WTC11 (cell line): ENCODE data around the gene IFI44L. TPM values are rescaled to one million over a fixed set of nuclear protein-coding genes. Genes with fewer than 3 reads are reported as not detected.

Experiments
- ATAC-seq: fragments of 200-7000 bp; cut with Tn5 transposase; 2 replicates; pipeline ENCODE4 v1.10.0; 2021; ENCODE audit warnings: mild to moderate bottlenecking, moderate library complexity
- CTCF ChIA-PET: fragments of 300-600 bp; sonication (Branson Sonifier 250); formaldehyde crosslinking; loops from one replicate; lab custom pipeline; 2021; ENCODE audit warnings: antibody characterized with exemption; lab: Charles Lee
- POLR2A ChIA-PET: fragments of 350-600 bp; sonication (Branson Sonifier 250); formaldehyde crosslinking; loops from one replicate; lab custom pipeline; 2021; ENCODE audit warnings: antibody characterized with exemption; lab: Charles Lee
- DNase-seq: peaks from one replicate; pipeline ENCODE4 v3.0.0; 2021; ENCODE audit warnings: low spot score
- H3K27ac Mint-ChIP-seq: 2 replicates; pipeline ENCODE4 v1.8.0; 2021; ENCODE audit warnings: mixed read lengths
- H3K27me3 Mint-ChIP-seq: 2 replicates; pipeline ENCODE4 v1.8.0; 2021; ENCODE audit warnings: low read depth, mild to moderate bottlenecking, moderate library complexity, mixed read lengths
- H3K36me3 Mint-ChIP-seq: 2 replicates; pipeline ENCODE4 v1.8.0; 2021; ENCODE audit warnings: mixed read lengths
- H3K4me1 Mint-ChIP-seq: 2 replicates; pipeline ENCODE4 v1.8.0; 2022; ENCODE audit warnings: mixed read lengths
- H3K4me3 Mint-ChIP-seq: 2 replicates; pipeline ENCODE4 v1.8.0; 2021; ENCODE audit warnings: mild to moderate bottlenecking, moderate library complexity, mixed read lengths
- H3K9me3 Mint-ChIP-seq: 2 replicates; pipeline ENCODE4 v1.8.0; 2021; ENCODE audit warnings: mixed read lengths
- ATF1 ChIP-seq: sonication (generic); formaldehyde crosslinking; IDR thresholded peaks from 2 replicates; pipeline ENCODE4 v1.8.1; 2023; ENCODE audit warnings: mild to moderate bottlenecking, moderate library complexity, missing genetic modification reagents
- ATF3 ChIP-seq: sonication (generic); formaldehyde crosslinking; conservative IDR thresholded peaks from 2 replicates; pipeline ENCODE4 v1.8.1; 2022; ENCODE audit warnings: mild to moderate bottlenecking, missing genetic modification reagents
- ETV6 ChIP-seq: sonication (generic); formaldehyde crosslinking; IDR thresholded peaks from 2 replicates; pipeline ENCODE4 v1.8.1; 2022; ENCODE audit warnings: mild to moderate bottlenecking, missing genetic modification reagents
- GTF2I ChIP-seq: fragments of 250-450 bp; sonication (Bioruptor Pico); conservative IDR thresholded peaks from 2 replicates; pipeline ENCODE4 v1.4.0; 2021; ENCODE audit warnings: mild to moderate bottlenecking
- MXD4 ChIP-seq: fragments of 250-450 bp; sonication (Bioruptor Pico); IDR thresholded peaks from 2 replicates; pipeline ENCODE4 v1.8.0; 2021; ENCODE audit warnings: mild to moderate bottlenecking, moderate library complexity, borderline replicate concordance
- NFE2L1 ChIP-seq: sonication (generic); formaldehyde crosslinking; IDR thresholded peaks from 2 replicates; pipeline ENCODE4 v1.8.1; 2023; ENCODE audit warnings: missing genetic modification reagents
- RELA ChIP-seq: sonication (generic); formaldehyde crosslinking; IDR thresholded peaks from 2 replicates; pipeline ENCODE4 v1.8.1; 2022; ENCODE audit warnings: missing genetic modification reagents, mild to moderate bottlenecking, borderline replicate concordance
- RORB ChIP-seq: fragments of 250-450 bp; sonication (Bioruptor Pico); IDR thresholded peaks from 2 replicates; pipeline ENCODE4 v1.9.0; 2021; ENCODE audit warnings: mild to moderate bottlenecking
- SP1 ChIP-seq: sonication (generic); formaldehyde crosslinking; conservative IDR thresholded peaks from 2 replicates; pipeline ENCODE4 v1.8.1; 2022; ENCODE audit warnings: missing genetic modification reagents
- ZNF219 ChIP-seq: sonication (generic); formaldehyde crosslinking; IDR thresholded peaks from 2 replicates; pipeline ENCODE4 v1.8.0; 2023; ENCODE audit warnings: missing genetic modification reagents, mild to moderate bottlenecking, borderline replicate concordance
- ZNF317 ChIP-seq: sonication (generic); formaldehyde crosslinking; IDR thresholded peaks from 2 replicates; pipeline ENCODE4 v1.8.1; 2023; ENCODE audit warnings: low read depth, mild to moderate bottlenecking, moderate library complexity, missing genetic modification reagents, borderline replicate concordance
- total RNA-seq: library from RNA; stranded (reverse); gene quantifications from 3 replicates; pipeline ENCODE4 v1.2.3, GENCODE V29; 2021
- TF ChIP-seq, protein P1 (sequence below): sonication (generic); formaldehyde crosslinking; IDR thresholded peaks from 2 replicates; pipeline ENCODE4 v1.8.0; 2022; ENCODE audit warnings: mild to moderate bottlenecking, missing genetic modification reagents
- TF ChIP-seq, protein P2 (sequence below): fragments of 250-450 bp; sonication (Bioruptor Pico); IDR thresholded peaks from 2 replicates; pipeline ENCODE4 v1.9.0; 2021; ENCODE audit warnings: moderate library complexity, mild to moderate bottlenecking, inconsistent platforms, borderline replicate concordance
- TF ChIP-seq, protein P3 (sequence below): sonication (generic); formaldehyde crosslinking; IDR thresholded peaks from 2 replicates; pipeline ENCODE4 v1.8.1; 2023; ENCODE audit warnings: mild to moderate bottlenecking, missing genetic modification reagents

The IFI44L gene
- total RNA-seq, 1 experiment from 2014 or later, result 0.13 TPM

- DNase-seq (no peak), ATAC-seq (peak; percentile 32; the same call in 1 of the 2 replicates)
- H3K4me1 Mint-ChIP-seq, result peaks cover 4% of the 10 kb centered on the region
- no peak for TF ChIP-seq ATF1 (CRISPR knock-in tag)
- no peak for TF ChIP-seq ZNF219 (CRISPR knock-in tag)
- no peak for TF ChIP-seq ATF3 (CRISPR knock-in tag)
- TF ChIP-seq, protein P1, sequence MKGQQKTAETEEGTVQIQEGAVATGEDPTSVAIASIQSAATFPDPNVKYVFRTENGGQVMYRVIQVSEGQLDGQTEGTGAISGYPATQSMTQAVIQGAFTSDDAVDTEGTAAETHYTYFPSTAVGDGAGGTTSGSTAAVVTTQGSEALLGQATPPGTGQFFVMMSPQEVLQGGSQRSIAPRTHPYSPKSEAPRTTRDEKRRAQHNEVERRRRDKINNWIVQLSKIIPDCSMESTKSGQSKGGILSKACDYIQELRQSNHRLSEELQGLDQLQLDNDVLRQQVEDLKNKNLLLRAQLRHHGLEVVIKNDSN (CRISPR knock-in tag), result no peak
- TF ChIP-seq, protein P2, sequence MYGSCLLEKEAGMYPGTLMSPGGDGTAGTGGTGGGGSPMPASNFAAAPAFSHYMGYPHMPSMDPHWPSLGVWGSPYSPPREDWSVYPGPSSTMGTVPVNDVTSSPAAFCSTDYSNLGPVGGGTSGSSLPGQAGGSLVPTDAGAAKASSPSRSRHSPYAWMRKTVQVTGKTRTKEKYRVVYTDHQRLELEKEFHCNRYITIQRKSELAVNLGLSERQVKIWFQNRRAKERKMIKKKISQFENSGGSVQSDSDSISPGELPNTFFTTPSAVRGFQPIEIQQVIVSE (CRISPR knock-in tag), result no peak
- TF ChIP-seq MXD4, result no peak
- TF ChIP-seq ZNF317 (CRISPR knock-in tag), result no peak
- no peak for TF ChIP-seq NFE2L1 (CRISPR knock-in tag)
- H3K27me3 Mint-ChIP-seq, result no peaks in the 10 kb centered on the region
- no peak overlapping the region for H3K27ac Mint-ChIP-seq
- ChIA-PET CTCF (interaction anchor here (0.9 to 1.0 kb wide), 2 partner anchors 10 to 151 kb away, joined by 3 to 7 read pairs; no protein-coding TSS in a partner anchor), POLR2A (no interaction called here)
- H3K4me3 Mint-ChIP-seq, result no peak overlapping the region
- H3K9me3 Mint-ChIP-seq, result peaks cover 17% of the 10 kb centered on the region
- peaks cover 8% of the 10 kb centered on the region for H3K36me3 Mint-ChIP-seq
Measured at GRCh38 chr1:78688697-78689096, 68.4 kb downstream of the IFI44L start.

DNA sequence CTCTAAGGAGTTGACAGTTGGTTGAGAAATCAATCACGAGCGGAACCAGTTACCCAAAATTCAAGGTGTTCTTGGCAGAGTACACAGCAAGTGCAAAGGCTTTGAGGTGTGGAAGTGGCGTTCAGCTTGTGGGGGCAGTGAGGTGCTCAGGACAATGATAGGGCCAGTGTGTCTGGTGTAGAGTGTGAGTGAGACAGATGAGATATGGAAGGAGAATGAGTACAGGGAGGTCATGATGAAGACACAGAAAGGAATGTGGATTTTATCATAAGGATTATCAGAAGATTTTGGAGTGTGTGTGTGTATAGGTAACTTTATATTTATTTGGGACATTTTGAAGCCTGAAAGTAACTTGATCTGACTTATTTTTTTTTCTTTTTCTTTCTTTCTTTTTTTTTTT is 70.3 kb downstream of the IFI44L start:
- CTCF ChIA-PET, result no interaction called here
- peaks cover 17% of the 10 kb centered on the region for H3K9me3 Mint-ChIP-seq

DNA sequence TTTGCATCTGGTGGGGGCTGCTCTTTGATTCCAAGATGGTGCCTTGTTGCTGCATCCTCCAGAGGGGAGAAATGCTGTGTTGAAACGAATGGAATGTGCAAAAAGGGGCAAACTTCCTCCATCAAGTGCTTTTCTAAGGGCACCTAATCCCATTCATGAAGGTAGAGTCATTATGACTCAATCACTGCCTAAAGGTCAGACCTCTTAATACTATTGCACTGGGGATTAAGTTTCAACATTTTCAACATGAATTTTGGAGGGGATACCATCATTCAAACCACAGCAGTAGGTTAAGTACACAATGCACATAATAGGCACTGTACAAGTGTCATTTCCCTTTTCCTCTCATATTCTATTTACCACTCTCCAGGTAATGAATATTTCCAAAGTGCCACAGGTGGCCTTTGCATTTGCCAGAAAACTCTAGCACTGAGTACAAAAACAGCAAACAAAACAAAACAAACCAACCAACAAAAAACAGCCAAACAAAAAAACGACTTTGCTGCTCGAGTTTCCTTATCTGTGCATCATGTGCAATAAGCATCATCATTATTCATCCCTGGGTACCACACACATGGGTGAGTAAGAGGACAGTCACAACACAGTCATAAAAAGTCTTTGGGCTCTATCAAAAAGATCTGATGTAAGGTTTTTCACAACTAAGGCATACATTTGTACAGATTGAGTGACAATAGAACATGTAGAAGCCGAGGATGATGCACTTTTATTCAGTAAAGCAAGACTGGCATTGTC is 71.9 kb downstream of the IFI44L start:
- no peak for ATAC-seq
- H3K4me1 Mint-ChIP-seq, result peaks cover 4% of the 10 kb centered on the region
- H3K27ac Mint-ChIP-seq, result no peak overlapping the region
- ChIA-PET POLR2A (no interaction called here), CTCF (no interaction called here)
- DNase-seq, result no peak
- peaks cover 17% of the 10 kb centered on the region for H3K9me3 Mint-ChIP-seq
- no peaks in the 10 kb centered on the region for H3K27me3 Mint-ChIP-seq
- TF ChIP-seq RORB, result no peak
- no peak for TF ChIP-seq SP1 (CRISPR knock-in tag)
- TF ChIP-seq GTF2I (CRISPR knock-in tag), result no peak
- H3K36me3 Mint-ChIP-seq, result peaks cover 8% of the 10 kb centered on the region
- no peak overlapping the region for H3K4me3 Mint-ChIP-seq

More for the DNA sequence above, 70.3 kb downstream of the IFI44L start:
- DNase-seq (no peak), ATAC-seq (no peak)
- Mint-ChIP-seq H3K36me3 (peaks cover 8% of the 10 kb centered on the region), H3K4me1 (peaks cover 4% of the 10 kb centered on the region), H3K4me3 (no peak overlapping the region), H3K27ac (no peak overlapping the region), H3K27me3 (no peaks in the 10 kb centered on the region)
- POLR2A ChIA-PET, result no interaction called here
- TF ChIP-seq, protein P3, sequence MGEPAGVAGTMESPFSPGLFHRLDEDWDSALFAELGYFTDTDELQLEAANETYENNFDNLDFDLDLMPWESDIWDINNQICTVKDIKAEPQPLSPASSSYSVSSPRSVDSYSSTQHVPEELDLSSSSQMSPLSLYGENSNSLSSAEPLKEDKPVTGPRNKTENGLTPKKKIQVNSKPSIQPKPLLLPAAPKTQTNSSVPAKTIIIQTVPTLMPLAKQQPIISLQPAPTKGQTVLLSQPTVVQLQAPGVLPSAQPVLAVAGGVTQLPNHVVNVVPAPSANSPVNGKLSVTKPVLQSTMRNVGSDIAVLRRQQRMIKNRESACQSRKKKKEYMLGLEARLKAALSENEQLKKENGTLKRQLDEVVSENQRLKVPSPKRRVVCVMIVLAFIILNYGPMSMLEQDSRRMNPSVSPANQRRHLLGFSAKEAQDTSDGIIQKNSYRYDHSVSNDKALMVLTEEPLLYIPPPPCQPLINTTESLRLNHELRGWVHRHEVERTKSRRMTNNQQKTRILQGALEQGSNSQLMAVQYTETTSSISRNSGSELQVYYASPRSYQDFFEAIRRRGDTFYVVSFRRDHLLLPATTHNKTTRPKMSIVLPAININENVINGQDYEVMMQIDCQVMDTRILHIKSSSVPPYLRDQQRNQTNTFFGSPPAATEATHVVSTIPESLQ (CRISPR knock-in tag), result no peak
- TF ChIP-seq ETV6 (CRISPR knock-in tag), result no peak
- no peak for TF ChIP-seq RELA

Other genes with a start within 250 kb of the IFI44L start
- 0.04 to 0.11 TPM in 2 of 3 replicates, not detected in the other for gene PTGFR, start 129.5 kb upstream of the IFI44L start, total RNA-seq
- 0.15 TPM in 1 of 3 replicates, not detected in the others for gene IFI44, start 29.4 kb downstream of the IFI44L start, total RNA-seq